ENCODE measurements around the gene VRK3. TPM values are rescaled to one million over a fixed set of nuclear protein-coding genes. Genes with fewer than 3 reads are reported as not detected.

VRK3 gene
- total RNA-seq, 2 donors from 2014 or later: 43.5 to 48.9 TPM

DNA sequence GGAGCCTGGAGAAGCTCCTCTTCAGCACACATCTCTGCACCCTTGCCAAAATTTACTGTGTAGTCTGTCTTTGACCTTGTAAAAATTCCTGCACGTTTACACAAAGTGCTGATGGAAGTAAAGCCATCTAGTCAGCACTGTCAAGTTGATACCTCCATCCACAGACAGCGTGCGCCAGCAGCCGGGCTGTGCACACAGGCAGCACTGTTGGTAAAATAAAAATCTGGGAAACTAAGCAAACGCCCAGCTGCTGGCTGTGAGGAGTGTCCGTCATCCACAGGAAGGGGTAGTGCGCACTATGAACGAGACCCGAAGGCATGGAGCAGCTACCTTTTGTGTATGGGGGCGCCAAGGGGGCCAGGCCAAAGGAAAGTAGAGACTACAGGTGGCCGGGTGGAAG is 46.8 kb downstream of the VRK3 start:
- Histone ChIP-seq H3K27ac (ENCODE audit: low read depth, low read length) (no peak overlapping the region), H3K36me3 (ENCODE audit: control insufficient read depth, insufficient read depth, low read length) (peaks cover 5% of the 10 kb centered on the region), H3K27me3 (ENCODE audit: control insufficient read depth, insufficient read depth, low read length, poor library complexity, severe bottlenecking) (no peaks in the 10 kb centered on the region), H3K4me3 (ENCODE audit: low read length) (no peak overlapping the region), H3K9me3 (ENCODE audit: control insufficient read depth, low read length) (no peaks in the 10 kb centered on the region), H3K9ac (ENCODE audit: extremely low read depth, low read length, poor library complexity, severe bottlenecking) (no peak overlapping the region), H3K4me1 (ENCODE audit: control insufficient read depth, insufficient read depth, low read length) (no peaks in the 10 kb centered on the region)
- no peak overlapping the region for H3K4me3 Mint-ChIP-seq
- H3K9me3 Mint-ChIP-seq: no peaks in the 10 kb centered on the region
- DNase-seq: no peak
- TF ChIP-seq, protein P1, sequence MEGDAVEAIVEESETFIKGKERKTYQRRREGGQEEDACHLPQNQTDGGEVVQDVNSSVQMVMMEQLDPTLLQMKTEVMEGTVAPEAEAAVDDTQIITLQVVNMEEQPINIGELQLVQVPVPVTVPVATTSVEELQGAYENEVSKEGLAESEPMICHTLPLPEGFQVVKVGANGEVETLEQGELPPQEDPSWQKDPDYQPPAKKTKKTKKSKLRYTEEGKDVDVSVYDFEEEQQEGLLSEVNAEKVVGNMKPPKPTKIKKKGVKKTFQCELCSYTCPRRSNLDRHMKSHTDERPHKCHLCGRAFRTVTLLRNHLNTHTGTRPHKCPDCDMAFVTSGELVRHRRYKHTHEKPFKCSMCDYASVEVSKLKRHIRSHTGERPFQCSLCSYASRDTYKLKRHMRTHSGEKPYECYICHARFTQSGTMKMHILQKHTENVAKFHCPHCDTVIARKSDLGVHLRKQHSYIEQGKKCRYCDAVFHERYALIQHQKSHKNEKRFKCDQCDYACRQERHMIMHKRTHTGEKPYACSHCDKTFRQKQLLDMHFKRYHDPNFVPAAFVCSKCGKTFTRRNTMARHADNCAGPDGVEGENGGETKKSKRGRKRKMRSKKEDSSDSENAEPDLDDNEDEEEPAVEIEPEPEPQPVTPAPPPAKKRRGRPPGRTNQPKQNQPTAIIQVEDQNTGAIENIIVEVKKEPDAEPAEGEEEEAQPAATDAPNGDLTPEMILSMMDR (conservative IDR thresholded peaks at IDR 0.05): no peak
- WGBS, 2 experiments (ENCODE audit: insufficient coverage in 1 of 2, insufficient read length in 1 of 2): 94 to 96% methylated on average over 10 to 11 of the region's 11 CpGs
- no peak overlapping the region for H3K27ac Mint-ChIP-seq
- no peaks in the 10 kb centered on the region for H3K4me1 Mint-ChIP-seq
- peaks cover 30% of the 10 kb centered on the region for H3K36me3 Mint-ChIP-seq (ENCODE audit: low read depth)
- H3K27me3 Mint-ChIP-seq (ENCODE audit: insufficient read depth): peaks cover 2% of the 10 kb centered on the region

DNA sequence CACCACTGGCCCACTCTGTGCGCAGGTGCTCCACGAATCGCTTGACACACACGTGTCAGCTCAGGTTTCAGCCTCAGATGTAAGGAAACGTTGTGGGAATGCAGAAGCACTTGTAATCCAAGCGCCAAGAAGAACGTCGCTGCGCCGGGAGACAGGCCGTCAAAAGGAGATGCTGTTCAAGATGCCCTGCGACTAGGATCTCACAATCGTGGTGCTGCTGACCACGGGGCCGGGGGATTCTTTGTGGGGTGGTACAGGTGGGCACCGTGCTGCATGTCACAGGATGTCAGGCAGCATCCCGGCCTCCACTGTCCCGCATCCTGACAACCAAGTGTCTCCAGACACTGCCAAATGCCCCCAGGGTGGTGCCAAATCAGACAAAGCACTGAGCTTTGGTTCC is 47.3 kb downstream of the VRK3 start:
- no peak for DNase-seq
- no peak overlapping the region for H3K4me3 Mint-ChIP-seq
- no peaks in the 10 kb centered on the region for H3K9me3 ChIP-seq (ENCODE audit: control insufficient read depth, low read length)
- no peak overlapping the region for H3K4me3 ChIP-seq (ENCODE audit: low read length)
- H3K36me3 Mint-ChIP-seq (ENCODE audit: low read depth): peaks cover 30% of the 10 kb centered on the region
- no peak overlapping the region for H3K9ac ChIP-seq (ENCODE audit: extremely low read depth, low read length, poor library complexity, severe bottlenecking)
- no peaks in the 10 kb centered on the region for H3K9me3 Mint-ChIP-seq
- no peak overlapping the region for H3K27ac ChIP-seq (ENCODE audit: low read depth, low read length)
- H3K27ac Mint-ChIP-seq: no peak overlapping the region
- H3K27me3 ChIP-seq (ENCODE audit: control insufficient read depth, insufficient read depth, low read length, poor library complexity, severe bottlenecking): no peaks in the 10 kb centered on the region
- H3K4me1 ChIP-seq (ENCODE audit: control insufficient read depth, insufficient read depth, low read length): no peaks in the 10 kb centered on the region
- 93 to 97% methylated on average over 18 of the region's 18 CpGs for WGBS, 2 experiments (ENCODE audit: insufficient coverage in 1 of 2, insufficient read length in 1 of 2)
- peaks cover 5% of the 10 kb centered on the region for H3K36me3 ChIP-seq (ENCODE audit: control insufficient read depth, insufficient read depth, low read length)
- TF ChIP-seq, protein P1 (conservative IDR thresholded peaks at IDR 0.05): no peak
- H3K4me1 Mint-ChIP-seq: no peaks in the 10 kb centered on the region
- H3K27me3 Mint-ChIP-seq (ENCODE audit: insufficient read depth): peaks cover 6% of the 10 kb centered on the region

DNA sequence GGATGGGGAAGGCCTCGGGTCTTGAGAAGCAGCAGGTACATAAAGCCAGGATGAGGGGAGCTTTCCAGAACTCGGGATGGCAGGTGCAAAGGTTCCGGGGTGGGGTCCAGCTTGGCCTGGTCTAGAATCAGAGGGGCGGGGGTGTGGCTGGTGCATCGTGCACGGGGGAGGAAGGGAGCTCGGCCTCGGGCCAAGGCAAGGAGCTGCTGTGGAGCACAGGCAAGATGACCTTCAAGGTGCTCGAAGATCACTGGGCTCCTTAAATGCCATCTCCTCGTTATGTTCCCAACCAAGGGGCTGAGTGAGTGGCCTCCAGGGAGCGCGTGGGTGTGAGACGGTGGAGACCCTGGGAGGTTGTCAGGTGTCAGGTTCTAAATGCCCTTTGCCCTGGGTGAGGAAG is 48.1 kb downstream of the VRK3 start:
- Mint-ChIP-seq H3K9me3 (no peaks in the 10 kb centered on the region), H3K4me1 (no peaks in the 10 kb centered on the region), H3K36me3 (ENCODE audit: low read depth) (peaks cover 30% of the 10 kb centered on the region), H3K4me3 (no peak overlapping the region), H3K27ac (no peak overlapping the region), H3K27me3 (ENCODE audit: insufficient read depth) (peaks cover 6% of the 10 kb centered on the region)
- no peak overlapping the region for H3K9ac ChIP-seq (ENCODE audit: extremely low read depth, low read length, poor library complexity, severe bottlenecking)
- no peaks in the 10 kb centered on the region for H3K4me1 ChIP-seq (ENCODE audit: control insufficient read depth, insufficient read depth, low read length)
- H3K27me3 ChIP-seq (ENCODE audit: control insufficient read depth, insufficient read depth, low read length, poor library complexity, severe bottlenecking): no peaks in the 10 kb centered on the region
- TF ChIP-seq, protein P1 (conservative IDR thresholded peaks at IDR 0.05): no peak
- DNase-seq: no peak
- no peak overlapping the region for H3K4me3 ChIP-seq (ENCODE audit: low read length)
- WGBS, 2 experiments (ENCODE audit: insufficient coverage in 1 of 2, insufficient read length in 1 of 2): 91 to 94% methylated on average over 8 to 13 of the region's 13 CpGs
- H3K9me3 ChIP-seq (ENCODE audit: control insufficient read depth, low read length): no peaks in the 10 kb centered on the region
- no peak overlapping the region for H3K27ac ChIP-seq (ENCODE audit: low read depth, low read length)
- H3K36me3 ChIP-seq (ENCODE audit: control insufficient read depth, insufficient read depth, low read length): peaks cover 5% of the 10 kb centered on the region
